ENCODE results near the gene SLC44A5.

DNA sequence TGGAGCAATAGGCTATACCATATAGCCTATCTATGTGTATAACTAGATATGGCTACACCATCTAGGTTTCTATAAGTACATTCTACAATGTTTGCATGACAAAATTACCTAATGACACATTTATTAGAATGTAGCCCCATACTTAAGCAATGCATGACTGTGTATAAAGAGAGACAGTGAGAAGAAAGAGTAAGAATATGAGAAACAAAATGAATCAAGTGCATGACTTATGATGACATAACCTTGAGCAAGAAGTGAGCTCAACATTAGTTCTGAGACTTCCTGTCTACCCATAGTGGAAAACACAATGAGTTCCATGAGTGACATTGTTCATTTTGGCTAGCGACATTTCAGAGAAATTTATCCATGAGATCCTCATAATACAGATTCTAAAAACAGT is 10.1 kb downstream of the SLC44A5 start:
- no peak for TF ChIP-seq EP300 (IDR thresholded peaks at IDR 0.05; ENCODE audit: borderline replicate concordance)
- TF ChIP-seq TCF12 (IDR thresholded peaks at IDR 0.05; ENCODE audit: low read depth): no peak
- no peak for TF ChIP-seq ZBTB7A (IDR thresholded peaks at IDR 0.05; ENCODE audit: low read depth)
- TF ChIP-seq CEBPB (IDR thresholded peaks at IDR 0.05): no peak
- TF ChIP-seq, protein P1, sequence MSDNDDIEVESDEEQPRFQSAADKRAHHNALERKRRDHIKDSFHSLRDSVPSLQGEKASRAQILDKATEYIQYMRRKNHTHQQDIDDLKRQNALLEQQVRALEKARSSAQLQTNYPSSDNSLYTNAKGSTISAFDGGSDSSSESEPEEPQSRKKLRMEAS (IDR thresholded peaks at IDR 0.05): no peak
- no peak for TF ChIP-seq NFIC (IDR thresholded peaks at IDR 0.05)
- TF ChIP-seq EGR1 (IDR thresholded peaks at IDR 0.05): no peak
- TF ChIP-seq, protein P2, sequence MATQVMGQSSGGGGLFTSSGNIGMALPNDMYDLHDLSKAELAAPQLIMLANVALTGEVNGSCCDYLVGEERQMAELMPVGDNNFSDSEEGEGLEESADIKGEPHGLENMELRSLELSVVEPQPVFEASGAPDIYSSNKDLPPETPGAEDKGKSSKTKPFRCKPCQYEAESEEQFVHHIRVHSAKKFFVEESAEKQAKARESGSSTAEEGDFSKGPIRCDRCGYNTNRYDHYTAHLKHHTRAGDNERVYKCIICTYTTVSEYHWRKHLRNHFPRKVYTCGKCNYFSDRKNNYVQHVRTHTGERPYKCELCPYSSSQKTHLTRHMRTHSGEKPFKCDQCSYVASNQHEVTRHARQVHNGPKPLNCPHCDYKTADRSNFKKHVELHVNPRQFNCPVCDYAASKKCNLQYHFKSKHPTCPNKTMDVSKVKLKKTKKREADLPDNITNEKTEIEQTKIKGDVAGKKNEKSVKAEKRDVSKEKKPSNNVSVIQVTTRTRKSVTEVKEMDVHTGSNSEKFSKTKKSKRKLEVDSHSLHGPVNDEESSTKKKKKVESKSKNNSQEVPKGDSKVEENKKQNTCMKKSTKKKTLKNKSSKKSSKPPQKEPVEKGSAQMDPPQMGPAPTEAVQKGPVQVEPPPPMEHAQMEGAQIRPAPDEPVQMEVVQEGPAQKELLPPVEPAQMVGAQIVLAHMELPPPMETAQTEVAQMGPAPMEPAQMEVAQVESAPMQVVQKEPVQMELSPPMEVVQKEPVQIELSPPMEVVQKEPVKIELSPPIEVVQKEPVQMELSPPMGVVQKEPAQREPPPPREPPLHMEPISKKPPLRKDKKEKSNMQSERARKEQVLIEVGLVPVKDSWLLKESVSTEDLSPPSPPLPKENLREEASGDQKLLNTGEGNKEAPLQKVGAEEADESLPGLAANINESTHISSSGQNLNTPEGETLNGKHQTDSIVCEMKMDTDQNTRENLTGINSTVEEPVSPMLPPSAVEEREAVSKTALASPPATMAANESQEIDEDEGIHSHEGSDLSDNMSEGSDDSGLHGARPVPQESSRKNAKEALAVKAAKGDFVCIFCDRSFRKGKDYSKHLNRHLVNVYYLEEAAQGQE (IDR thresholded peaks at IDR 0.05; ENCODE audit: low read depth): no peak
- no peak for TF ChIP-seq YY1 (IDR thresholded peaks at IDR 0.05; ENCODE audit: low read depth)
- no peak for TF ChIP-seq FOXM1 (IDR thresholded peaks at IDR 0.05; ENCODE audit: borderline replicate concordance, low read depth)
- no peak for TF ChIP-seq TAF1 (IDR thresholded peaks at IDR 0.05; ENCODE audit: low read depth)

Data from Ishikawa (cell line).